HepG2 (cell line): ENCODE measurements around the gene TTLL11. TPM values are rescaled to one million over a fixed set of nuclear protein-coding genes. Genes with fewer than 3 reads are reported as not detected.

ENCODE experiments used
- ATRX ChIP-seq: sonication (generic); formaldehyde crosslinking; IDR thresholded peaks from 2 replicates; pipeline ENCODE4 v1.4.0; 2020; ENCODE audit warnings: missing genetic modification reagents, borderline replicate concordance
- ELF3 ChIP-seq: IDR thresholded peaks from 2 replicates; pipeline ENCODE4 v1.6.1; 2016; ENCODE audit warnings: missing genetic modification reagents, missing compliant biosample characterization
- ERF ChIP-seq: IDR thresholded peaks from 2 replicates; pipeline ENCODE4 v1.6.1; 2018; ENCODE audit warnings: missing biosample characterization, missing genetic modification reagents
- FOXA3 ChIP-seq: IDR thresholded peaks from 2 replicates; pipeline ENCODE4 v1.6.1; 2016; ENCODE audit warnings: missing genetic modification reagents, missing compliant biosample characterization
- HOXA3 ChIP-seq: sonication (generic); formaldehyde crosslinking; IDR thresholded peaks from 2 replicates; pipeline ENCODE4 v1.5.0; 2020; ENCODE audit warnings: missing genetic modification reagents
- KLF16 ChIP-seq, 2 experiments: sonication (generic) in 1 of 2; formaldehyde crosslinking in 1 of 2; IDR thresholded peaks; 2 replicates each; pipeline versions ENCODE4 v1.6.1 to v1.8.0; 2016 to 2023; ENCODE audit warnings: missing genetic modification reagents in 2 of 2, missing compliant biosample characterization in 1 of 2
- NFYB ChIP-seq: sonication (generic); formaldehyde crosslinking; IDR thresholded peaks from 2 replicates; pipeline ENCODE4 v1.4.0; 2020; ENCODE audit warnings: missing genetic modification reagents
- NR2F1 ChIP-seq, 2 experiments: fragments of 450-650 bp in 1 of 2; formaldehyde crosslinking in 1 of 2; IDR thresholded peaks; 2 replicates each; pipeline versions ENCODE4 v1.5.0 to v1.6.1; 2016 to 2020; ENCODE audit warnings: mild to moderate bottlenecking in 1 of 2, missing compliant biosample characterization in 1 of 2, missing genetic modification reagents in 1 of 2, moderate library complexity in 1 of 2
- NR2F6 ChIP-seq, 2 experiments: IDR thresholded peaks; 2 replicates each; pipeline ENCODE4 v1.6.1; 2016; ENCODE audit warnings: antibody characterized with exemption in 1 of 2, mild to moderate bottlenecking in 1 of 2
- RBM39 ChIP-seq: fragments of 200-400 bp; formaldehyde crosslinking; IDR thresholded peaks from one replicate; pipeline ENCODE4 v1.6.1; 2018; ENCODE audit warnings: antibody characterized with exemption, mild to moderate bottlenecking, low read depth, low read length; ENCODE audit not compliant: poor library complexity, severe bottlenecking
- RELA ChIP-seq: sonication (generic); formaldehyde crosslinking; IDR thresholded peaks from 2 replicates; pipeline ENCODE4 v1.4.0; 2020; ENCODE audit warnings: missing genetic modification reagents
- polyA plus RNA-seq, 8 experiments: library from polyadenylated mRNA; depleted of rRNA in 3 of 8; stranded (reverse) in 7 of 8; unstranded in 1 of 8; fragments of >200 nt; fragmentation: Illumina TruSeq in 4 of 8; extraction: Trizol in 4 of 8; gene quantifications; 2 replicates each; pipeline versions ENCODE4 v1.2.1 to v1.2.3, GENCODE V29; 2011 to 2016; ENCODE audit warnings: low read depth in 4 of 8, missing spikeins in 1 of 8, mixed read lengths in 1 of 8; ENCODE audit not compliant: insufficient read depth in 1 of 8
- total RNA-seq, 5 experiments: library from RNA; depleted of rRNA; stranded (reverse); fragments of >200 nt; fragmentation: Illumina TruSeq; extraction: Trizol; gene quantifications; 2 replicates each; pipeline ENCODE4 v1.2.3, GENCODE V29; 2016; ENCODE audit warnings: low read depth in 1 of 5
- TF ChIP-seq, protein P1 (sequence below): IDR thresholded peaks from 2 replicates; pipeline ENCODE4 v1.4.0; 2020; ENCODE audit warnings: mild to moderate bottlenecking, missing genetic modification reagents
- TF ChIP-seq, protein P2 (sequence below): sonication (generic); formaldehyde crosslinking; IDR thresholded peaks from 2 replicates; pipeline ENCODE4 v1.5.0; 2020; ENCODE audit warnings: mild to moderate bottlenecking, low read depth, missing genetic modification reagents, borderline replicate concordance
- TF ChIP-seq, protein P3 (sequence below): sonication (generic); formaldehyde crosslinking; IDR thresholded peaks from 2 replicates; pipeline ENCODE4 v1.4.0; 2020; ENCODE audit warnings: missing genetic modification reagents
- TF ChIP-seq, protein P4 (sequence below): sonication (generic); formaldehyde crosslinking; IDR thresholded peaks from 2 replicates; pipeline ENCODE4 v1.5.0; 2020; ENCODE audit warnings: missing genetic modification reagents, mild to moderate bottlenecking, borderline replicate concordance
- TF ChIP-seq, protein P5 (sequence below): sonication (generic); formaldehyde crosslinking; IDR thresholded peaks from 2 replicates; pipeline ENCODE4 v1.4.0; 2020; ENCODE audit warnings: mild to moderate bottlenecking, low read depth, missing genetic modification reagents

Gene TTLL11
- total and polyA plus RNA-seq, 2 of the 13 experiments (the other 11 are each of a cell fraction or from before 2014, with no cell fraction given), result 4.5 to 5.2 TPM

DNA sequence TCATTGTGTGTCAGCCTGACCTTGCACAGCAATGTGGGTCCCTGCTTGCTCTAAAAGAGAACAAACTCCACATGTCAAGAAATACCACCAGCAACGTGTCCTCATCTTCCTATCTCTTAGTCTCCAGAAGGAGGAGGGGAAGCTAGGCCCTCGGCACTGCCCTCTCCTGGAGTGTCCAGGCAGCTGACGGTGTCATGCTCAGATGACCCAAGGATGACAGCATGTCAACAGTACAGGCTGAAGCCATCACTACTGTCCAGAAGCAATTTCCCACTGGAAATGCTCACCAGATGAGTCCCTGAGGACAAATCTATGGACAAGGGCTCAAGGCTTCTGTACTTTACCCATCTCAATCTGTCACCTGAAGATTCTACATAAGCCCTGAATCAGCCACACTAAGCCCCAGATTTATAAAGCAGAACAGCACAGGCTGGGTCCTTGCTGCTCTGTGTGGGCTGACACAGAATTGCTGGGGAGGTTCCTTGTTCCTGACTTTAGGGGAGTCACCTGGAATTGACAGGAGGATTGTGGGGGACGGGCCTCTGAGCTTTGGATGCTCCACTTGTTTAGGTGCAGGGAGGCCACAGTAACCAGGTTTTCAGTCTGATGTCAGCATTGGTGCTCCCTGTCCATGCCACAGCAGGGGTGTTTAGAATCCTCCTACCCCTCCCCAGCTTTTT, 231.5 kb downstream of the TTLL11 start (continued):
- TF ChIP-seq, protein P1, sequence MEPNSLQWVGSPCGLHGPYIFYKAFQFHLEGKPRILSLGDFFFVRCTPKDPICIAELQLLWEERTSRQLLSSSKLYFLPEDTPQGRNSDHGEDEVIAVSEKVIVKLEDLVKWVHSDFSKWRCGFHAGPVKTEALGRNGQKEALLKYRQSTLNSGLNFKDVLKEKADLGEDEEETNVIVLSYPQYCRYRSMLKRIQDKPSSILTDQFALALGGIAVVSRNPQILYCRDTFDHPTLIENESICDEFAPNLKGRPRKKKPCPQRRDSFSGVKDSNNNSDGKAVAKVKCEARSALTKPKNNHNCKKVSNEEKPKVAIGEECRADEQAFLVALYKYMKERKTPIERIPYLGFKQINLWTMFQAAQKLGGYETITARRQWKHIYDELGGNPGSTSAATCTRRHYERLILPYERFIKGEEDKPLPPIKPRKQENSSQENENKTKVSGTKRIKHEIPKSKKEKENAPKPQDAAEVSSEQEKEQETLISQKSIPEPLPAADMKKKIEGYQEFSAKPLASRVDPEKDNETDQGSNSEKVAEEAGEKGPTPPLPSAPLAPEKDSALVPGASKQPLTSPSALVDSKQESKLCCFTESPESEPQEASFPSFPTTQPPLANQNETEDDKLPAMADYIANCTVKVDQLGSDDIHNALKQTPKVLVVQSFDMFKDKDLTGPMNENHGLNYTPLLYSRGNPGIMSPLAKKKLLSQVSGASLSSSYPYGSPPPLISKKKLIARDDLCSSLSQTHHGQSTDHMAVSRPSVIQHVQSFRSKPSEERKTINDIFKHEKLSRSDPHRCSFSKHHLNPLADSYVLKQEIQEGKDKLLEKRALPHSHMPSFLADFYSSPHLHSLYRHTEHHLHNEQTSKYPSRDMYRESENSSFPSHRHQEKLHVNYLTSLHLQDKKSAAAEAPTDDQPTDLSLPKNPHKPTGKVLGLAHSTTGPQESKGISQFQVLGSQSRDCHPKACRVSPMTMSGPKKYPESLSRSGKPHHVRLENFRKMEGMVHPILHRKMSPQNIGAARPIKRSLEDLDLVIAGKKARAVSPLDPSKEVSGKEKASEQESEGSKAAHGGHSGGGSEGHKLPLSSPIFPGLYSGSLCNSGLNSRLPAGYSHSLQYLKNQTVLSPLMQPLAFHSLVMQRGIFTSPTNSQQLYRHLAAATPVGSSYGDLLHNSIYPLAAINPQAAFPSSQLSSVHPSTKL (CRISPR knock-in tag), result peak; percentile 41; the same call in 1 of the 2 replicates
- TF ChIP-seq ERF (CRISPR knock-in tag), result 0 out of 2 replicates have a peak, but pooled peaks have one; percentile 46
- no peak for TF ChIP-seq NFYB (CRISPR knock-in tag)
- peak; percentile 17 to 41; a peak in 2 of 4 replicates for TF ChIP-seq NR2F1 (CRISPR knock-in tag; IDR thresholded peaks at IDR 0.05)
- no peak for TF ChIP-seq KLF16 (CRISPR knock-in tag; IDR thresholded peaks at IDR 0.05)
- TF ChIP-seq, protein P2, sequence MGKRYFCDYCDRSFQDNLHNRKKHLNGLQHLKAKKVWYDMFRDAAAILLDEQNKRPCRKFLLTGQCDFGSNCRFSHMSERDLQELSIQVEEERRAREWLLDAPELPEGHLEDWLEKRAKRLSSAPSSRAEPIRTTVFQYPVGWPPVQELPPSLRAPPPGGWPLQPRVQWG (CRISPR knock-in tag), result no peak
- peak; percentile 68 for TF ChIP-seq FOXA3 (CRISPR knock-in tag)
- peak; percentile 43 for TF ChIP-seq ELF3 (CRISPR knock-in tag)
- TF ChIP-seq NR2F6 (IDR thresholded peaks at IDR 0.05), result no peak
- peak; percentile 75 for TF ChIP-seq NR2F6 (CRISPR knock-in tag; IDR thresholded peaks at IDR 0.05)
- TF ChIP-seq RBM39, result no peak
- TF ChIP-seq, protein P3, sequence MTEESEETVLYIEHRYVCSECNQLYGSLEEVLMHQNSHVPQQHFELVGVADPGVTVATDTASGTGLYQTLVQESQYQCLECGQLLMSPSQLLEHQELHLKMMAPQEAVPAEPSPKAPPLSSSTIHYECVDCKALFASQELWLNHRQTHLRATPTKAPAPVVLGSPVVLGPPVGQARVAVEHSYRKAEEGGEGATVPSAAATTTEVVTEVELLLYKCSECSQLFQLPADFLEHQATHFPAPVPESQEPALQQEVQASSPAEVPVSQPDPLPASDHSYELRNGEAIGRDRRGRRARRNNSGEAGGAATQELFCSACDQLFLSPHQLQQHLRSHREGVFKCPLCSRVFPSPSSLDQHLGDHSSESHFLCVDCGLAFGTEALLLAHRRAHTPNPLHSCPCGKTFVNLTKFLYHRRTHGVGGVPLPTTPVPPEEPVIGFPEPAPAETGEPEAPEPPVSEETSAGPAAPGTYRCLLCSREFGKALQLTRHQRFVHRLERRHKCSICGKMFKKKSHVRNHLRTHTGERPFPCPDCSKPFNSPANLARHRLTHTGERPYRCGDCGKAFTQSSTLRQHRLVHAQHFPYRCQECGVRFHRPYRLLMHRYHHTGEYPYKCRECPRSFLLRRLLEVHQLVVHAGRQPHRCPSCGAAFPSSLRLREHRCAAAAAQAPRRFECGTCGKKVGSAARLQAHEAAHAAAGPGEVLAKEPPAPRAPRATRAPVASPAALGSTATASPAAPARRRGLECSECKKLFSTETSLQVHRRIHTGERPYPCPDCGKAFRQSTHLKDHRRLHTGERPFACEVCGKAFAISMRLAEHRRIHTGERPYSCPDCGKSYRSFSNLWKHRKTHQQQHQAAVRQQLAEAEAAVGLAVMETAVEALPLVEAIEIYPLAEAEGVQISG (CRISPR knock-in tag), result peak; percentile 36; the same call in 1 of the 2 replicates
- TF ChIP-seq RELA (CRISPR knock-in tag), result 0 out of 2 replicates have a peak, but pooled peaks have one; percentile 37
- TF ChIP-seq, protein P4, sequence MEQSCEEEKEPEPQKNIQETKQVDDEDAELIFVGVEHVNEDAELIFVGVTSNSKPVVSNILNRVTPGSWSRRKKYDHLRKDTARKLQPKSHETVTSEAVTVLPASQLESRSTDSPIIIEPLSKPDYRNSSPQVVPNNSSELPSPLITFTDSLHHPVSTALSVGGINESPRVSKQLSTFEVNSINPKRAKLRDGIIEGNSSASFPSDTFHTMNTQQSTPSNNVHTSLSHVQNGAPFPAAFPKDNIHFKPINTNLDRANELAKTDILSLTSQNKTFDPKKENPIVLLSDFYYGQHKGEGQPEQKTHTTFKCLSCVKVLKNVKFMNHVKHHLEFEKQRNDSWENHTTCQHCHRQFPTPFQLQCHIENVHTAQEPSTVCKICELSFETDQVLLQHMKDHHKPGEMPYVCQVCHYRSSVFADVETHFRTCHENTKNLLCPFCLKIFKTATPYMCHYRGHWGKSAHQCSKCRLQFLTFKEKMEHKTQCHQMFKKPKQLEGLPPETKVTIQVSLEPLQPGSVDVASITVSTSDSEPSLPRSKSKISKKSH (CRISPR knock-in tag), result no peak
- TF ChIP-seq ATRX (CRISPR knock-in tag), result no peak
- 0 out of 2 replicates have a peak, but pooled peaks have one; percentile 13 for TF ChIP-seq HOXA3
- TF ChIP-seq, protein P5, sequence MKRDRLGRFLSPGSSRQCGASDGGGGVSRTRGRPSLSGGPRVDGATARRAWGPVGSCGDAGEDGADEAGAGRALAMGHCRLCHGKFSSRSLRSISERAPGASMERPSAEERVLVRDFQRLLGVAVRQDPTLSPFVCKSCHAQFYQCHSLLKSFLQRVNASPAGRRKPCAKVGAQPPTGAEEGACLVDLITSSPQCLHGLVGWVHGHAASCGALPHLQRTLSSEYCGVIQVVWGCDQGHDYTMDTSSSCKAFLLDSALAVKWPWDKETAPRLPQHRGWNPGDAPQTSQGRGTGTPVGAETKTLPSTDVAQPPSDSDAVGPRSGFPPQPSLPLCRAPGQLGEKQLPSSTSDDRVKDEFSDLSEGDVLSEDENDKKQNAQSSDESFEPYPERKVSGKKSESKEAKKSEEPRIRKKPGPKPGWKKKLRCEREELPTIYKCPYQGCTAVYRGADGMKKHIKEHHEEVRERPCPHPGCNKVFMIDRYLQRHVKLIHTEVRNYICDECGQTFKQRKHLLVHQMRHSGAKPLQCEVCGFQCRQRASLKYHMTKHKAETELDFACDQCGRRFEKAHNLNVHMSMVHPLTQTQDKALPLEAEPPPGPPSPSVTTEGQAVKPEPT (CRISPR knock-in tag), result no peak
